Fibroblast of skin of scalp (primary cell): ENCODE measurements around the gene ASPN.
A peak's percentile ranks its signal among the peaks of the same experiment; 100 is the strongest.

Experiments
- DNase-seq: peaks from one replicate; pipeline ENCODE4 v3.0.0-alpha.2; 2013

Gene ASPN

DNA sequence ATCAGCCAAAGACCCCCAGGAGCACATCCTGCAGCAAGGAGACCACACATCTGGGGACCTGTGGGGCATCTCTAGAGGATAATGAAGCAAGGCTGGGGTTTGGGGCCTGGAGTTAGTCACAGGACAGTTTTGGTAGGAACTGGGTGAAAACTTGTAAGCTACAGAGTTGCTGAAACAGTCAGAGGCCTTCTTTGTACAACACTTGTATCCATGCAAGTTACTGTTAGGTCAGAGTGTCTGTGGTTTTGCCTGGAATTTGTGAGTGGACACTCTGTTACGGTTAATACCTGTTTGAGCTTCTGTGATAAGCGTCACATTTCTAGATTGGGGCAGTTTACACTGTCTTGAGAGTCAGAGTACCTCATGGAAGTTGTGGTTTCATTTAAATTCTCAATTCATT is 22.6 kb upstream of the ASPN start:
- no peak for DNase-seq

- DNase-seq: no peak
Observed at GRCh38 chr9:92503156-92503555, 20.9 kb upstream of the ASPN start.

DNA sequence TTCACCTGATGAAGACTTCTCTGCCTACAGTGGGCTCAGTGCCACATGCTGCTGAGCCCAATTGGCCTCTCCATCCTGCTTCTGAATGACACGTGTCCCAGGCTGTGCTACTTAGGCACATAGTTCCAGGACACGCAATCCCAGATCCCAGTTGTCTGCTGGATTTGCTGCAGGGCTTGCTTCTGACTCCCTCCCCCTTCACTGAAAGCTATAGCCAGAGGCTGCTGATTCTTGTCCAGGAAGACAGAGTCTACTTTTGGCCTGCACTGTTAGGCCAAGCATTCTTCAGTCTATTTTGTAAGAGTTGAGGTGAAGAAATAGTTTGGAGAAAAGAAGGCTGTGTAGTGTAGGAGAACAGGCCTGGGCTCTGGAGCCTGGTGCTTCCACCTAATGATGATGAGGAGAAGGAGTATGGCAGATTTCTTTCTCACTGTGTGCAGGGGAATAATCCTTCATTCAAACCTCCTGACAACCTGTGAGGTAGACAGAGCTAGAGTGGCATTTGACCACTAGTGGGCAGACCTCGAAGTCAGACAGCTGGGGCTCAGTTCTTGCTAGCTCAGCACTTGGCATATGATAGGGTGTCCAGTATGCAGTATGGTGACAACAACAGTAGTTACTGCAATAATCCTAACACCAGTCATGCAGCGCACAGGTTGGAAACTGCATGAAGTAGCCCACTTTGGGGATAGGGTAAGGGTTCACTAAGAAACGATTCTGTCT is 19.5 kb upstream of the ASPN start:
- peak; percentile 28 for DNase-seq

GRCh38 chr9:92500725-92501124 is 18.4 kb upstream of the ASPN start:
- no peak for DNase-seq

GRCh38 chr9:92499701-92500100 is 17.4 kb upstream of the ASPN start:
- peak; percentile 33 for DNase-seq

DNA sequence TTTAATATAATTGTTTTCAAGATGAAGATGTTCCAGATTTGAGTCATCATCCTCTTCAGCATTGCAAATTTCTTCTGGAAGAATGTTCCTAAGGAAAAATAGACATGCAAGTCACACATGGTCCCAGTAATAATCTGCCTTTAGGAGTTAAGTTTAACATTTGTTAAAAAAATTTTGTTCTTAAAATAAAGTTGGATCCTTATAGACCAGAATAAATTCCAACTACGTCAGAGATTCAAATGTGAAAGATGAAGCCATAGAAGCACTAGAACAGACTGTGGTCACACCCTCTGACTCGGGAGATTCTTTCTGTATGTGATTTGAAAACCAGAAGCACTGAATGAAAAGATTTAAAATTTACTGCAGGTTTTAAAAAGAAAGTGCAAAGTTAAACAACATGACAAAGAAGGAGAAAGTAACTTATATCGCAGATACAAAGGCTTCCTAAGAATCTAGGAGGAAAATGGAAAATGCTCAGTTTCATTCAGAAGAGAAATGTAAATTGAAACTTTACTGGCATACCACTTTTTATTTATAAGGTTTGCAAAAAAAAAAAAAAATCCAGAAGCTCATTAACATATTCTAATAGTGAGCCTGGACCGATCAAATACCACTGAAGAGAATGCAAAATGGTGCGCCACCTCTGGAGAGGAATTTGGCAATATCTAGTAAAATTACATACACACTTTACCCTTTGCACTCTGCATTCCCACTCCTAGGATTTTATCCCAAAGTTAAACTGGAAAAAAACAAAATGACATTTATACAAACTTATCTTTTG is 14.3 kb upstream of the ASPN start:
- DNase-seq: peak; percentile 65

GRCh38 chr9:92494856-92495255 is 12.6 kb upstream of the ASPN start:
- peak; percentile 77 for DNase-seq

DNA sequence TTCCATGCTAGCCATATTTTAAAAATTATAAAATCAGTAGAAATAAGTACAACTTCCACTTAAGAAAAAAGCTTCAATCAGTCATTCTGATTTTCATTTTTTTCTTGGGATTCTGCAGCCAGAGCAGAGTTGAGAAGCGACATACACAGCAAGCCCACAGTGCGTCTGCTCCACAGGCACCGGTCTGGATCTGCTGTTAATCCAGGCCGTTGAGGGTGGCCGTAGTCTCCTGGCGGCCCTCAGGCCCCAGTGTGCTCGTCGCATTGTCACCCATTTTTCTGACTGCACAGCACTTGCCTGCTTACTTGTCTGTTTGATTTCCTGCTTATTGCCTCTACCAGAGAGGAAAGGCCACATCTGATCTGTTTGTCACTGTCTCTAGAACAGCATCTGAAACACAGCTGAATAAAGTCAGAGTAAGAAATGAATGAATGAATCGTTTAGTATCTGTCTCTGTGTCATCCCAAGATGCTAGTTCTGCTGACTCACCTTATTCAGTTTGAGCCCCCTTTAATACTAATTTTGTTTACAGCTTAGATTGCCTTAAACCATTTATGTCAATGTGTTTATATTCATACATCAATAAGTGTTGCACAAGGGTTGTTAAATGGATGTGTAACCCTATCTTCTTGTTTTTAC is 11.6 kb upstream of the ASPN start:
- no peak for DNase-seq

DNA sequence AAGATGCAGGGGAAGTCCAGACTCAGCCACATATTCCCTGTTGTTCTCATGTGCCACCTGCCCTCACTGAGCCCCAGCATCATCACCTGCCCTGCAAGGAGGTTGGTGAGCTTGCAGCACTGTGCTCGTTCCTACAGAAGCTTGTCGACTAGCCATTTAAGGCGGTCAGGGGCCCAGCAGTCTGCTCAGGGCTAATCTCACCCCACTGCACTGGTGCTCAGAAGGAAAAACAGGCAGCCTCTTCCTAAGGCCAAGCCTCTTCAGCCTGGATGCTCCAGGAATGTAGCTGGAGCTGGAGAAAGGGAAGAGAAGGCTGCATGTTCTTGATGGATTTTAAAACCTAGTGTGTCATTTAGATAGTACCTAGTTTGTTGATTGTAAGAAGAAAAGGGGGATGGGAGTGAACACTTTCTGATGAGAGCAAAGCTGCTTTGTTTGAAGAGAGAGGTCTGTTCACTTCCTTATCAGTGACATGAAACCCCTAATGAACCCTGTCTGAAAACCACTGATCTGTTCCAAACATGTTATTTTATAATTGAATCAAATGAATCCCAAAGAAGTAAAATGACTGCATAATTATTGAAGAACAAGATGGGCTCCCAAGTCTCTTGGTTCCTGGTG is 10.6 kb upstream of the ASPN start:
- no peak for DNase-seq

DNA sequence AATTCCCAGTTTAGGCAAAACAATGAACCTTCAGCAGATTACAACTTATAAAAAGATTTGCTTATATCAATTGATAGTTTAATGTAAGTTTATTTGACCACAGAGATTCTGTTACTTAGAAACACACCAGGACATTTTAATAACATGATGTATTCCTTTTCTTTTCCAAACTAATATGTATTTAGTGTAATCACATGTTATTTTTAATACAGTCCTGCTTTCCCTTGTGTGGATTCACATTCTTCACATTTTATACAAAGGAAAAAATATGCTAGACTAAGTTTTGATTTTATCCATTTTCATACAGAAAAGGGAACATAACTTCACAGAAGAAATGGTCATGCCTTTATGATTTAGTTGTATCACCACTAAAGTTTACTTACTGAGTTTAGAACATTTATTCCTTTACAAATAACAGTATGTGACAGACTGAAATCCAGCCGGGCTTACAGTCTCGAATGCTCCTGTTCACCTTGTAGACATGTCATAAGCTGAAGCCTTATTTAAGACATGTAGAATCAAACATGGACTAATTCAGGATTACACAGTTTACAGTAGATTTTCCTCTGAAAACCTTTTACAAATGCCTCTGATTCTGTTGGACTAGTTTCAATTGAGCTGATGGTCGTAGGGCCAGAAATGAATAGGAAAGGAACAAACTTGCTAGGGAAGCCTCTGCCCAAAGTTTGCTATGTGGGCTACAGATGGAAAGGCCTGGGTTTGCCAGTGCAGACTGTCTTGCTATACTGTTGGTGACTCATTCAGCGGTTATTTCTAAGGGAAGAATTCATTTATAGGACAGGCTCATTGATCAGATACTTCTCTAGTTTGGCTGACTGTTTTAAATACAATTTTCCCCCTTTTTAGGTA is 6.6 kb upstream of the ASPN start:
- DNase-seq: peak; percentile 75

- DNase-seq: no peak
Observed at GRCh38 chr9:92486371-92486770, 4.1 kb upstream of the ASPN start.

DNA sequence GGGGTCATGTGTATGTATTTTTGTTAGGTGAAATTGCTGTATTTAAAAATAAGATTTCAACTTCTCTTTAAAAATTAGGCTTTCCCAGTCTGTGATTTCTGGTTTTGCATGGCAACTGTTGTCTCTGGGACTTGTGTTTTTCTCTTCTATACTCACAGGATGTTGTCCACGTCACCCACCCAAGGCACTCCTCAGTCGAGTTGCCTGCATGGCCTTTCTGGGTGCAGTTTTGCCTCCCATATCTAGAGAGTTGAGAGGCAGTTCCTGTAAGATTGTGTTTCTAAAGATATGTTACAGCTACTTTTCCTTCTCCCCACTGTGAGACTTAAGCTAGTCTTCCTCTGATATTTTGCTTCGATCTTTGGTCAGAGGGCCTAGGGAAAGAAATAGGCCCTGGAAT is 2.3 kb upstream of the ASPN start:
- no peak for DNase-seq

- peak; percentile 48 for DNase-seq
Observed at GRCh38 chr9:92483627-92484545, 1.6 kb upstream of the ASPN start.

GRCh38 chr9:92482805-92483204 is 499 bp upstream of the ASPN start:
- no peak for DNase-seq

DNA sequence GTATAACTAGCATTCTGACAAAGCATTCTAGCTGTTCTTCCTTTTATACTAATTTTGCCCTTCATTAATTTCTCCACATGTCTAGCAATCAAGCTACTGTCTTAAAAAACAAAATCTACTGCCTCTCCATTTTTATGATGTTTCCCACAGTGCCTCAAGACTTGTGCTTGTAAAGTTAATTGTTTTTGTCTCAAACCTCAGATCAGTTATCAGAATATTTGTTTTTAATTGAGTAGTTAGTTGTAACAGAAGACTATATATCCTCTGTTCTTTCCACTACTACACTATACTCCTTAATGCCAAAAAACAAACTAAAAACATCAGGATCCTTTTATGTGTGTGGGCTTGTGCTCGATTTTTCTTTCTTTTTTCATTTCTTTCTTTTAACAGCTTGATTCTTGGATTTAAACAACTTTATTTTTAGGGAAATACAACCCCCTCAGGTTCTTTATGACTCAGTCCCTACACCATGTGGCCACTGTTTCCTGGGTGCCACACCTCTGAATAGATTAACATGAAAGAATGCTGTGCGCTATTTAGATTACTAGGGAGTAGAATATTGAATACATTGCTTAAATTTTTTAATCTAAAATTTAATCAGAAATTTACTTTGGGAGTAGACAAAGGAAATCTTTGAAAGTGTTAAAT is 1.2 kb downstream of the ASPN start:
- peak; percentile 31 for DNase-seq

GRCh38 chr9:92480291-92480771 is 2.0 kb downstream of the ASPN start:
- peak; percentile 34 for DNase-seq

DNA sequence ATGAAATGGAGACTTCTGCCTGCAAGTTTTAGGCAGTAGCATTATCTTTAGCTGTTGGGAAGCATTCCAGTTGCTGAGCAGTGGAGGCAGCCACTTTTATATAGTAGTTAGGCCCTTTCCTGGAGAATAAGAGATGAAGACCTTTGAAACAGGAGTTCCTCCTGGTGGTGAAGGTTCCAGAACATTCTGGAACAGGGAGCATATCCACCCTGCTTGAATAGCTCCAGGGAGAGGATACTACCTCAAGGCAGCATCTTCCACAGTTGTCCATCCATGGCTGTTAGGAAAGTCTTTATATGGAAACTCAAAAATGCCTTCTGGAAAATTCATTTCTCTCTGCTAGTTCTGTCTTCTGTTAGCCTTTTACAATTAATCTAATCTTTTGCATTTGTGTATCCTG is 3.0 kb downstream of the ASPN start:
- DNase-seq: no peak

GRCh38 chr9:92478783-92479182 is 3.5 kb downstream of the ASPN start:
- no peak for DNase-seq

DNA sequence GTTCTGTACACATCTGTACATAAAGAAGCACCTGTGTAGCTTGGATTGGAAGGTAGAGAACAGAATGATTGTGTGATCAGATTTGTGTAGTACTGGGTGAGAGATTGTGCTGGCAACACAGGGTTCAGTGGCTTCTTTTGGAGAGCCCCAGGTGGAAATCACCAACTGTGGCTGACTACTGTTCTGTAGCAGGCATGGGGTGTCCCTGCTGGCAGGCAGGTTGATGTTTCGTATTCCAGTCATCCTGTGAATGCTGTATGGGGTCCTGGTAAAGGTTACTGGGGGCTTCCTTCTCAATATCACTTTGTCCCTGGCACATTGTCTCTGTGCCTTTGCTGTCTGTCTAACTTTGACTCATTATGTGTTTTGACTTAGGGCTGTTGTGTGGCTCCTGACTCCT is 5.3 kb downstream of the ASPN start:
- no peak for DNase-seq

DNA sequence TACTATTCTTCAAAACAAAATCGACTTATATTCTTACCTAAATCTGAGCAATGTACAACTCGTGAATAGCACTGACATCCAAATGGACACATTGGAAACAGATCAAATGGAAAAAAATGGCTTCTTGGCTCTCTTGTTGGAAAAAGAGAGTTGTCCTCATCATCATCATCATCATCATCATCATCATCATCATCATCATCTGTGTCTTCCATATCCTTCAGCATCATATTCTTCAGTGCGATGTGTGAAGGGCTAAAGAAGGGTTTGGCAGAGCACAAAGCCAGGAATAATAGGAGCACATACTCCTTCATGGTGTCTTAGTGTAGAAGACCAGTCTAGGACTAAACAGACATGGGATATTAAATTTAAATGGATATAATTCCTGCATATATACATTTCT is 7.7 kb downstream of the ASPN start:
- DNase-seq: no peak
